GM19240 (cell line): ENCODE results near the gene NUDT16L1.

ENCODE experiments used
- DNase-seq: peaks from one replicate; pipeline ENCODE4 v3.0.0; 2011; ENCODE audit warnings: low spot score; ENCODE audit not compliant: insufficient read length

Gene NUDT16L1

GRCh38 chr16:4682084-4682591 lies 11.2 kb upstream of the NUDT16L1 start:
- no peak for DNase-seq

GRCh38 chr16:4682616-4683254 lies 10.6 kb upstream of the NUDT16L1 start:
- no peak for DNase-seq

- no peak for DNase-seq
Measured at GRCh38 chr16:4683255-4684057, 9.9 kb upstream of the NUDT16L1 start.

GRCh38 chr16:4684058-4684715 lies 9.2 kb upstream of the NUDT16L1 start:
- no peak for DNase-seq

DNA sequence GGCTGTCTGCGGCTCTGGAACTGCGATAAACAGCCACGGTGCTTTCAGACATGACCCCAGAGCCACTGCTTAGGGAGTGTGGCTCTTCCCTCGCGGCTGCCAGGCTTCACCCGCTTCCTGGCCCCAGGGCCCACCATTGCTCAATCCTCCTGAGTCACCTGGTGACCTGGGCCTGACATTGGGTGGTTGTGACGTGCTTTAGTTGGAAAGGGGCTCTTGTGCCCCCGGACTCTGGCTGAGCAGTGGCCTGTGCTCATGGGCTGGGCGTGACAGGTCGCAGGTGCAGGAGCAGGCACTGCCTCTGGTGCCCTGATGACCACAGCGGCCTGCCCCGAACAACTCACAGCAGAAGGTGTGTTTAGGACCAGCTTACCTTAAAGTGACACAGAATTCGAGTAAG lies 8.6 kb upstream of the NUDT16L1 start:
- no peak for DNase-seq

GRCh38 chr16:4685292-4685691 lies 8.1 kb upstream of the NUDT16L1 start:
- DNase-seq, result no peak

DNA sequence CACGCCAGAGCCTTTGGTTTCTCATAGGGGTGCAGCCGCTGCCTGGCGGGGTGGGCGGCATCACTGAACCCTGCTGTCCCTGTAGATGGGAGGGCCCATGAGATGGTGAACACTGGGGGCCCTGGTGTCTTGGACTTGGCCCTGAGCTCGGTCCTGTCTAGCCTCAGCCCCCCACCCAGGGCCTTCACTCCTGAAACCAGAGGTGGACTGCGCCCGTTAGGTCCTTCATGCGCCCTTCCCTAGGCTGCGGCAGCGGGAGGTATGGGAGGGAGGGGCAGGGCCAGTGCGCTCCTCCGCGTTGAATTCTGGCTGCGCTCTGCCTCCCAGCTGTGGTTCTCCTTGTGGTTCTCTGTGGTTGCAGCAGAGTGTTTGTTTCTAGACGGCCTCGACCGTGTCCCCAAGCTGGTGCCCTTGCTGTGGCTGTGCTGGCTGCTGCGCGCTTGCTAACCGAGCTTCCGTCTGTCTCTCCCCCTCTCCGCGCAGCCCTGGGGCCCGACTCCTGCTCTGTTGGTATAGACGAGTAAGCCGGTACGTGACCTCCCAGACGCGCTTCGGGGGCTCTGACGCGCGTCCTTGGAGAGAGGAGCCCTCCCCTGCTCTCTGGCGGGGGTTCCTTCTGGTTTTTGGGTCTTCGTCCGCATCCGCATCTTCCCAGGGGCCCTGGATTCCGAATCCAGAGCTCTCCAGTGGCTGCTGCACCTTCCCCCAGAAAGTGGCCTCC lies 7.4 kb upstream of the NUDT16L1 start:
- DNase-seq, result no peak

DNA sequence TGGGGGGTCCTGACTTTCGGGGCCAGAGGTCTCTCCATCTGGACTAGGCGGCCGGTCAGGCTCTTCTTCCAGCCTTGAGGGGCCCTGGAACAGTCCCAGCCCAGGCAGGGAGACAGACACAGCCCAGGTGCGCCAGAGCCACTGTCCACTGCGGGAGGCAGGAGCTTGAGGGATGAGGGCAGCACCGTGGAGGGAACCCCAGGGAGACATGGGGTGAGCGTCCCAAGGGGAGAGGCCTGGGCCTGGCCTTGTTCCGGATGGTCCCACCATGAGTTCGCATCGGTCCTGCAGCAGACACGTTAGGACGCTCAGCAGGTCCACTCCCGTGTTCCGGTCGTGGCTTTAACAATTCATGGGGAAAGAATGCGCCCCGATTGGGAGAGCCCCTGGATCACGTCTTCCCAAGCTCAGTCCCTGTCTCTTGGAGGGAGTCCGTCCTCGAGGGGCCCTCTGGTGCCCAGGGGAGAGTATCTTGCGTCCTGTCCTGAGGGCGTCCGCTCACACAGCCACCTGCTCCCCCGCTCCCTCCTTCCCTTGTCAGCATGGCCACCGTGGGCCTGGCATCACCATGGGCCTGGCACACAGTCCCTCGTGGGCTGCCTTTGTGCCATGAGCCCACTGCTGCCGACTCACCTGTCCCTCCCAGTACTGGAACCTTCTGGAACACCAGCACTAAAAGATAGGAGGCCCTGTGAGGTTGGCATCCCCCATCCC lies 6.7 kb upstream of the NUDT16L1 start:
- no peak for DNase-seq

DNA sequence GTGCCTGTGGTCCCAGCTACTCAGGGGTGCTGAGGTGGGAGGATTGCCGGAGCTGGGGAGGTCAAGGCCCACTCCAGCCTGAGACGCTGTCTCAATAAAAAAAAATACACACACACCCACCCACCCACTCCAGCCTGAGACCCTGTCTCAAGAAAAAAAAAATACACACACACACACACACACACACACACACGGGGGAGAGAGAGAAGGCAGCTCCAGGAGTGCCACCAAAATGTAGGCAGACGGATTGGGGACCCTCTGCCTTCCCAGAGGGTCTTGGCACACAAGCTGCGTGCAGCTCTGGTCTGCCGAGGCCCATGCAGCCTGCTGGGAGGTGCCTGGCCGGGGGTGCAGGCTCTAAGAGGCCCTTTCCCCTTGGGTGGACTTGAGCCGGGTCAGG lies 5.9 kb upstream of the NUDT16L1 start:
- DNase-seq, result no peak

- DNase-seq, result no peak
Measured at GRCh38 chr16:4687946-4688673, 5.3 kb upstream of the NUDT16L1 start.

- no peak for DNase-seq
Measured at GRCh38 chr16:4688674-4689045, 4.7 kb upstream of the NUDT16L1 start.

DNA sequence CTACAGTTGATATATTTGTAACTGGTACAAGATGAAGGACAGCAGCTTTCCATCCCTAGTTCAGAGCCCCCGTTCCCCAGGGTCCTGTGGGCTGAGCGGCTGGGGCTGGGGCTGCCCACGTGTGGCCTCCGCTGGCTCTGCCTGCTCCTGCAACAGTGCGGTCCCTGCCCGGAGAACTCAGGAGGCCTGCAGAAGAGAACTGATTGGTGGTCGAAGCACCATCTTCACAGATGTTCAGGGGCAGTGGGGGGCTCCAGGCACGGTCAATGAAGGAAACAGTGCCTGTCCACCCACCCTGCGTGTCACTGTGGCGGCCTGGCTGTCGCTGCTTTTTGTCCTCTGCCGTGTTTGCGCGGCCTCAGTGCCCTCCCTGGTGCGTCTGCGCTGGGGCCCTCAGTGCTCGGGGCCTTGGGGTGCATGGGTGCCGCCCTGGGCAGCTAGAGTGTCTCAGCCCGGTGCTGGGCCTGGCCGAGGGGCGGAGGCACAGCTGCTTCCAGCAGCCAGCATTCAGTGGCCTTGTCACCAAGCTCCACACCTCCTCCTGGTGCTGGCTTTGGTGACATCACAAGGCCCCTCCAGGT lies 4.2 kb upstream of the NUDT16L1 start:
- no peak for DNase-seq

DNA sequence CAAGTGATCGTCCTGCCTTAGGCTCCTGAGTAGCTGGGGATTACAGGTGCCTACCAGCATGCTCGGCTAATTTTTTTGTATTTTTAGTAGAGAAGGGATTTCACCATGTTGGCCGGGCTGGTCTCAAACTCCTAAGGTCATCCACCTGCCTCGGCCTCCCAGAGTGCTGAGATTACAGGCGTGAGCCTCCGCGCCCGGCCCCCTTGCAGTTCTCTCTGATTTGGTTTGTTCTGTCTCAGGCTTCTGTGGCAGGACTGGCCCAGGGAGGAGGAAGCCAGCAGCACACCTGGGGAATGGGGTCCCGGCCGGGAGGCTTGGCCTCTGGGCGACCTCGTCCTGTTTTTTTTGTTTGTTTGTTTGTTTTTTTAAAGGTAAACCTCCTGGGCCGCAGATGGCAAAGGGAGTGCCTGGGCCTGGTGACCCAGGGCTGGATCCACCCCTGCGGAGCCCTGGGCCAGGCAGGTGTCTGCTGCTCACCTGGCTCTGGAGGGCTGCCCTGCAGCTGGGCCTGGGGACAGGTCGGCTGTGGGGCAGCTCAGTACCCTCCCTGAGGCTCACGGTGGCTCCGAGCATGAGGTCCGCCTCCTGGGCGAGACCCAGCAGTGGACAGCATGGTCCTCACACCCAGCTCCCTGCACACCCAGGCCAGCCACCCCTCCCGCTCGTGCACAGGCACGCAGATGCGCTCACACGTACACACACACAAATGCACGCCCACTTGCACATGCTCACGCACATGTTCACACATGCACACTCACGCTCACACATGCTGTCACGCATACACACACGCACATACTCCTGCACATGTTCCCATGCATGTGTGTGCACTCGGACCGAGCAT lies 3.3 kb upstream of the NUDT16L1 start:
- DNase-seq, result no peak

GRCh38 chr16:4690946-4691665 lies 2.3 kb upstream of the NUDT16L1 start:
- DNase-seq, result no peak

GRCh38 chr16:4691666-4692412 lies 1.5 kb upstream of the NUDT16L1 start:
- DNase-seq, result no peak

GRCh38 chr16:4692460-4693295 lies 684 bp upstream of the NUDT16L1 start:
- no peak for DNase-seq
